GM06990 (cell line): Measurements from ENCODE around the gene APOA4.

Experiments
- DNase-seq: peaks from one replicate; pipeline ENCODE4 v3.0.0-alpha.2; 2011; ENCODE audit not compliant: insufficient read length; ENCODE audit errors: extremely low read depth
- H3K27me3 ChIP-seq: replicated peaks from 2 replicates; pipeline ENCODE4 v1.6.0; 2011; ENCODE audit warnings: low read length; ENCODE audit not compliant: control insufficient read depth, insufficient read depth
- H3K36me3 ChIP-seq: 2 replicates; pipeline ENCODE4 v1.5.1; 2011; ENCODE audit warnings: low read length; ENCODE audit not compliant: control insufficient read depth, insufficient read depth
- H3K4me3 ChIP-seq: replicated peaks from 2 replicates; pipeline ENCODE4 v1.5.1; 2011; ENCODE audit warnings: low read depth, mild to moderate bottlenecking, control low read depth, low read length
- CTCF ChIP-seq: IDR thresholded peaks from 2 replicates; pipeline ENCODE4 v1.5.1; 2011; ENCODE audit warnings: low read length, control low read depth, mild to moderate bottlenecking, inconsistent platforms; ENCODE audit not compliant: insufficient read depth, poor library complexity, severe bottlenecking

APOA4 gene

GRCh38 chr11:116819049-116819448 lies 4.1 kb downstream of the APOA4 start:
- no peak for DNase-seq
- no peaks in the 10 kb centered on the region; the same call in 1 of the 2 replicates for H3K27me3 ChIP-seq
- TF ChIP-seq CTCF, result no peak
- no peaks in the 10 kb centered on the region for H3K36me3 ChIP-seq
- H3K4me3 ChIP-seq, result no peak overlapping the region

- H3K4me3 ChIP-seq, result no peak overlapping the region
- TF ChIP-seq CTCF, result no peak
- no peaks in the 10 kb centered on the region; the same call in 1 of the 2 replicates for H3K27me3 ChIP-seq
- no peak for DNase-seq
- H3K36me3 ChIP-seq, result no peaks in the 10 kb centered on the region
Measured at GRCh38 chr11:116814502-116814901, 8.6 kb downstream of the APOA4 start.

GRCh38 chr11:116813781-116814471 lies 9.2 kb downstream of the APOA4 start:
- no peak for TF ChIP-seq CTCF
- H3K36me3 ChIP-seq, result no peaks in the 10 kb centered on the region
- no peak for DNase-seq

GRCh38 chr11:116813170-116813569 lies 9.9 kb downstream of the APOA4 start:
- DNase-seq, result no peak
- Histone ChIP-seq H3K4me3 (no peak overlapping the region), H3K27me3 (no peaks in the 10 kb centered on the region; the same call in 1 of the 2 replicates), H3K36me3 (no peaks in the 10 kb centered on the region)
- TF ChIP-seq CTCF, result no peak

More at GRCh38 chr11:116813781-116814471, 9.2 kb downstream of the APOA4 start:
- no peak overlapping the region for H3K4me3 ChIP-seq
- H3K27me3 ChIP-seq, result no peaks in the 10 kb centered on the region; the same call in 1 of the 2 replicates

GRCh38 chr11:116812109-116812508 lies 11.0 kb downstream of the APOA4 start:
- H3K36me3 ChIP-seq, result no peaks in the 10 kb centered on the region
- TF ChIP-seq CTCF, result no peak
- DNase-seq, result no peak
- H3K4me3 ChIP-seq, result no peak overlapping the region
- no peaks in the 10 kb centered on the region; the same call in 1 of the 2 replicates for H3K27me3 ChIP-seq
